Motor neuron (in vitro differentiated cells): ENCODE results near the gene BDNF. TPM values are rescaled to one million over a fixed set of nuclear protein-coding genes. Genes with fewer than 3 reads are reported as not detected.
"Not testable (repeated sequence)": the region's sequence is repeated elsewhere in the genome, so short reads cannot be mapped to it uniquely, and the experiment has no call there.

Source experiments
- ATAC-seq, 8 experiments: fragments of 200-7000 bp; cut with Tn5 transposase; replicated peaks in 6 of 8; 2 replicates each; pipeline ENCODE4 v1.8.0; 2021; ENCODE audit warnings: mild to moderate bottlenecking in 8 of 8, moderate library complexity in 8 of 8
- H3K27ac ChIP-seq, 2 donors: fragments of 250-450 bp; sonication (Bioruptor Pico); 2 replicates each; pipeline ENCODE4 v1.9.0; 2021; ENCODE audit warnings: antibody characterized with exemption in 2 of 2, mild to moderate bottlenecking in 2 of 2, moderate library complexity in 1 of 2
- H3K4me1 ChIP-seq, 2 donors: fragments of 250-450 bp; sonication (Bioruptor Pico); replicated peaks in 1 of 2; 2 replicates each; pipeline ENCODE4 v1.6.1; 2021; ENCODE audit warnings: antibody characterized with exemption in 2 of 2, mild to moderate bottlenecking in 2 of 2, moderate library complexity in 1 of 2
- H3K4me3 ChIP-seq, 5 donors: fragments of 250-450 bp; sonication (Bioruptor Pico); 2 replicates each; pipeline ENCODE4 v1.9.0; 2021; ENCODE audit warnings: antibody characterized with exemption in 5 of 5, mild to moderate bottlenecking in 5 of 5, moderate library complexity in 4 of 5
- WGBS, 10 experiments: fragments of 450-650 bp; shearing (Covaris generic); methylation state at CpG; one replicate each; pipeline ENCODE4 v1.0.0; 2022; 5-methylcytosine and 5-hydroxymethylcytosine counted together
- in situ Hi-C, 9 experiments: fragments of 400-800 bp; cut with MboI; loops; one replicate each; pipeline ENCODE4 v1.15.0; 2021; ENCODE audit warnings: low sequenced_read_pairs in 9 of 9, low pct_unique_long_range_greater_than_20kb in 2 of 9; ENCODE audit not compliant: unreplicated experiment in 9 of 9
- total RNA-seq, 8 experiments: library from RNA; unstranded; fragments of 300-600 nt; gene quantifications; 2 replicates each; pipeline versions ENCODE4 v1.2.3 to v1.2.4, GENCODE V29; 2022

Gene BDNF
- total RNA-seq, 8 experiments from 2014 or later, result 0.67 to 7.4 (median 2.1) TPM

DNA sequence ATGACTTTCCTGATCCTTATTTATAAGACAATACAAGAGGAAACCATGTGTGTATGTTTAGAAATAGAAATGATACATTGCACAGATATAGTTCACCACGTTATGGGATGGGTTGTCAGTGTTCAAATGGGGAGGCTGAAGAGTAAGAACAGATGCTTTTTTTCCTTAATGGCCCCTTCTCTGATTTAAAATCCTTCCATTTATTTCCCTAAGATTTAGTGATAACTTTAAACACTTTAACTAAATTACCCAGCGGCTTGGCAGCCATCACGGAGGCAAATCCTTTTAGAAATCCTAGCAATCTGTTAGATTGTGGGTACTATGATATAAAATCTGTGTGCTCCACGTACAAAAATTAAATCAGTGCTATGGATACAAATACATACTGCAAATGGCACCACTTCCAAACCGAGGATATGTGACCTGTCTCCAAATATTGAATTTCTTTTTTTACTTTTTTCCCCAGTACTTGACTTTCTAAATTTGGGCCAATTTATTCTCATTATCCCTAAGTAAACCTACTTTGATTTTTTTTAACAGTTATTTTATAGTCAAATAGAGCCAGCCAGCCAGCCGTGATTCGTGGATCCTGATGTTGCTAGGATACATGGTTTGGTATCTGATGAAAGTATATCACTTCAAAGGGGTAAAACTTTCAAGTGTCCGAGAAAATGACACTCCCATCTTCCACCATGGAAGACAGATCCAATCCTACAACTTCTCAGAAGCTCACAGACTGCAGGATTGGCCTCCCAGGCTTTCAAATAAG, 46.1 kb downstream of the BDNF start:
- in situ Hi-C loops, result no loop called here
- ATAC-seq, result peak in 1 of 8 experiments; percentile 19

DNA sequence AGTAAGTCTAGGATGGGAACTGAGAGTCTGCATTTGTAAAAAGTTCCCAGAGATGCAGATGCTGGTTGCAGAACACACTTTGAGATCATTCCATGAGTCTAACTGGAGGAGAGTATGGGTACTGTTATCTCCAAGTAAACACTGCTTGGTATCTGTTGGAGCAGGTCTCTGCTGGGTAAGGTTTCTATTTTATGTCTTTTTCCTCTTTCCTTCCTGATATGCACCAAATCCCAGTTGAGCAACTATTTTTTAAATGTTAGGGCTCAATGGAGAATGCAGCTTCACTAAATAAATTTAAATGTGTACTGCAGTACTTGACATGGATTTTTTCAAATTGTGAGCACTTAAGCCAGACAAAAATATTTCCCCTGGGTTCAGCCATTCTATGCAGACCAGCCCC, 48.5 kb downstream of the BDNF start:
- Histone ChIP-seq H3K27ac (no peak overlapping the region), H3K4me1 (no peaks in the 10 kb centered on the region), H3K4me3 (no peak overlapping the region)
- in situ Hi-C loops, result no loop called here
- no peak for ATAC-seq

More for the DNA sequence above, 46.1 kb downstream of the BDNF start:
- H3K27ac ChIP-seq, result no peak overlapping the region
- H3K4me1 ChIP-seq, result no peaks in the 10 kb centered on the region
- 51 to 100% (median 67%) methylated on average over 2 to 8 of the region's 8 CpGs for WGBS, 10 experiments
- no peak overlapping the region for H3K4me3 ChIP-seq

DNA sequence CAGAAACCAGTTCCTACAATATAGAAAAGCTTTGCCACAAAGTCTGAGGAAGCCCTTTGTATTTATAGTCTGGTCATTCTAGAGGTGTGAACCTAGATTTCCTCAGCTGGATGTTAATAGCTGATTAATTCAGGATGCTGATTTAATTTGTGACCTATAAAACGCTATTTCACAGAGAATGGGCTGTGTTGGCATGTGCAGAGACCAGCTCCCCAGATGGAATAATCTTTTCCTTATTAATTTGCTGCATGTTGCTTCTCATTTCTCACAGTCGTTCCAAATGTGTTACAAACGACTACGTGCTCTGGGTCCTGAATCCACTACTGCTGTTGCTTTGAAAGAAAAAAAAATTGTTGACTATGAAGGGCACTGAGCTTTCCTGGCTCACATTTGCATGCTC, 49.3 kb downstream of the BDNF start:
- H3K4me3 ChIP-seq, result no peak overlapping the region
- WGBS, 10 experiments, result 0 to 94% (median 13%) methylated on average over 1 to 4 of the region's 4 CpGs; no CpG with 5 or more reads in 3 of the 10 experiments
- ATAC-seq, result peak in 3 of 8 experiments; percentile 15 to 74 (median 72)
- H3K27ac ChIP-seq, result no peak overlapping the region
- H3K4me1 ChIP-seq, result no peaks in the 10 kb centered on the region
- in situ Hi-C loops, result no loop called here

DNA sequence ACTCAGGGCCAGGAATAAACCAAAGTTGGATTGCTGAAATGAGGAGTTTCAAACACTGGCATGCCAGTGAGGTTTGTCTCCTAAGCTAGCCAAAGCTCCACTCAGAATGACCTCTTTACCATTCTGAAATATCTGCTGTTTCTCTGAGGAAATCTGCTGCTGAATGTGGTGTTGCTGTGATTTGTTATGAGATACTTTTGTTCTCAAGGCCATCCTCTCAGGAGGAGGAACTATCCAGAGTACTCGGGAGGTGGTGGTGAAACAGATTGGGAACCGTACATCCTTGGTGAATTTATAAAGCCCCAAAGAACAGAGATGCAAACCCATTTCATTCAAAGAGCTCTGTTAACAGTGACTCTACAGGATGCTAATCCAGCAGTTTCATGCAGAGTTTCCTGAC, 50.5 kb downstream of the BDNF start:
- no peak overlapping the region for H3K27ac ChIP-seq
- WGBS, 10 experiments, result 0 to 53% (median 38%) methylated on average over 1 to 2 of the region's 2 CpGs; no CpG with 5 or more reads in 6 of the 10 experiments
- H3K4me3 ChIP-seq, result no peak overlapping the region
- in situ Hi-C loops, result no loop called here
- ATAC-seq, result no peak
- no peaks in the 10 kb centered on the region for H3K4me1 ChIP-seq

DNA sequence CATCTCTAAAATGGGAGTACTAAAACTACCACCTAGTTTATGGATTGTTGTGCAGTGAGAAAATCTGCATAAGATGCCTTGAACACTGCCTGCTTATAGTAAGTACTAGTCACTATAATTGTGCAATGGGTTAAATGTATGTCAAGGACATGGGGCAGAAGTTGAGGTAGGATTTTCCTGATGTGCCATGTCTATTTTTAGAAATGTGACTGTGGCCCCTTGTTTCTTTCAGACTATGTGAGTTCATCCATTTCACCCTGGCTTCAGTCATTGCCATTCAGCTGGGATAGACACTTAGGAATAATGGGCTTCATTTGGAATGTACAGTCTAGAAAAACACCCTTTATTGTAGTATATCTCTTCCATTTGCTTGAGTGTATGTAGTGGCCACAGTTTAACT, 51.4 kb downstream of the BDNF start:
- no peak for ATAC-seq
- Histone ChIP-seq H3K27ac (no peak overlapping the region), H3K4me1 (no peaks in the 10 kb centered on the region), H3K4me3 (no peak overlapping the region)
- in situ Hi-C loops, result no loop called here

DNA sequence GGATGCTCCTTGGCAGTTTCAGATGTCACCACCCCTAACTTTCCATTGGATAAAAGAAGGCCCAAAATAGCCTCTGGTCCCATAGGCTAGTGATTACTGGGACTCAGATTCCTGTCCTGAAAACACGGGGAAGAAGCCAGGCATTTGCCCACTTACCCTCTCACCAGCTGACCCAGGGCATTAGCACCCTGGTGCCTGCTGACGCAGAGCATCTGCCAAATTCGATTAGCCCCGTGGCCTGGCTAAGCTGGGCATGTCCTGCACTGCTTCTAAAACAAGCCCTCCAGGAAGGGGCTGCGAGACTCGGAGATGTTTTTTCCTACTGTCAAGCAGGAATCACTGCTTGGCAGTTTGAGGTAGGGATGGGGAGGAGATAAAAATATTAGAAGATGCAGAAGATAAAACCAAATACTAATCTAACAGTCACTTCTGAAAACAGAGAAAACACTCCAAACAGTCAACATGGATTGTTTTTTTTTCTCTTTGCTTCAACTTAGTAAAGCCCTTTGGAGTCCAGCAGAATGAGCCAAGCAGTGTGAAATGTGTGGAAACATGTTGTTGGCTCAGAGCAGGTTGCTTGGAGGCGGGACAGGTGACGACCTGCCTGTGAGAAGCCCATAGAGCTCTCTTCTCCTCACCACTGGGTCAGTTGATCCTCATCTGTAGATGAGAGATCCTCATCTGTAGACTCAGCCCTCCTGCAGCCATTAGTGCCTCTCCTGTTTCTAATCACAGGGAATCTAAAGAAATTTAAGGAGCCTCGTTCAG, 54.0 kb downstream of the BDNF start:
- H3K4me3 ChIP-seq, result no peak overlapping the region
- no peaks in the 10 kb centered on the region for H3K4me1 ChIP-seq
- no peak for ATAC-seq
- WGBS, 10 experiments, result 81 to 100% (median 86%) methylated on average over 2 to 6 of the region's 9 CpGs; no CpG with 5 or more reads in 2 of the 10 experiments
- H3K27ac ChIP-seq, result no peak overlapping the region
- in situ Hi-C loops, result no loop called here

DNA sequence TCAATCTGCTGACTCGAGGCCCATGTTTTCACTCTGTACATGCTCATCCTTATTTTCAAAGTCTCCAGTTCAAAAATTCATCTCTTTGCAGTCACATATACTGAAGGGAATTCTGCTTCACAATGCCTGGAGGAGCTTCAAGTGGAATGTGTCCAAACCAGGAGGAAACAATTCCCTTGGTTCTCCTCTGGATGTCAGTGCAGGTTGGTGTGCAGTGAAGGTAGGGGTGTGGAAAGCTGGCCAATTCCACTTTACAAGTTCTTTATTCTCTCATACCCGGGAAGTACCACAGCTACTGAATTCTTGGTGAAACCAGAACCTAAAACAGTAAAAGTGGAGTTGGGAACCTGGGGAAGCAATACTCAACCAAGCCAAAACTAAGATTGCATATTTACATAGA, 57.3 kb downstream of the BDNF start:
- Histone ChIP-seq H3K27ac (no peak overlapping the region), H3K4me1 (no peaks in the 10 kb centered on the region), H3K4me3 (no peak overlapping the region)
- in situ Hi-C loops, result no loop called here
- 14 to 93% (median 81%) methylated on average over 1 to 2 of the region's 2 CpGs; no CpG with 5 or more reads in 6 of the 10 experiments for WGBS, 10 experiments
- ATAC-seq, result no peak

DNA sequence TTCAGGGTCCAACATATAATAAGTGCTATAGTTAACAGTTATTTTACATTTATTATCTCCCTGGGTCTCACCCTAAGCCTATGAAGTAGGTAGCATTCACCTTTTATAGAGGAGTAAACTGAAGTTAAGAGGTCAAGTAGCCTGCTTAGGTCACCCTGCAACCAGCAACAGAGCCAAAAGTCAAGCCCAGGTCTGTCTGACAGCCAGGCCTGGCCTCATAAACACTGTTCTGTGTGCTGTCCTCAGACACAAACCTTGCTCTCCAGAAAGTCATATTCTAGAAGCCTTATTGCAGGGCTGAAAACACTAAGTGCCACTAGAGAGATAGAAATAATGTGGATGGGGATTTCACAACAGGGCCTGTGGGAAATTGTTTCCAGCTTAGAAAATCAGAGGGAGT, 59.3 kb downstream of the BDNF start:
- H3K4me1 ChIP-seq, result no peaks in the 10 kb centered on the region
- no peak overlapping the region for H3K4me3 ChIP-seq
- ATAC-seq, result no peak
- in situ Hi-C loops, result no loop called here
- no peak overlapping the region for H3K27ac ChIP-seq

DNA sequence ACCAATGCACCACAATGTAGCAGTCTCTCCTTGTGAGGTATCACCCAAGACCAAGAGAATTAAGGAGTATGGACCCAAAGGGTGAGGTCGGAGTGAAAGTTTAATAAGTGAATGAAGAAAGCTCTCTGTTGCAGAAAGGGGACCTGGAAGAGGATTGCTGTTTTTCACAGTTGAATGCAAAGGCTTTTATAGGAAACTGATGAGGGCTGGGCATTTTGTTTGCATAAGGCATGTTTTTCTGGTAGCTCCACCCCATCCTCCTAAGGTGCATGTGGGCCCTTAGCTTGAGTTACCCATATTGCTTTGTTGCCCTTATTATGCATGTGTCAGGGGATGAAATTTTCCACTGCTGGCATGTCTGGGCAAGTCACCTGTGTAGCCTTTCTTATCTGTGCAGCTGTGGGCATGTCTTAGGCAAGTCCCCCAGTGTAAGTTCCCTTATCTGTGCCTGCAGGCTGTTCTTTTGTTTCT, 64.7 kb downstream of the BDNF start:
- 0 to 89% (median 73%) methylated on average over 1 of the region's 1 CpG; no CpG with 5 or more reads in 4 of the 10 experiments for WGBS, 10 experiments
- peak in 2 of 8 experiments; percentile 64 to 83 for ATAC-seq
- no peak overlapping the region for H3K27ac ChIP-seq
- no peak overlapping the region for H3K4me3 ChIP-seq
- in situ Hi-C loops, result no loop called here
- no peaks in the 10 kb centered on the region for H3K4me1 ChIP-seq

DNA sequence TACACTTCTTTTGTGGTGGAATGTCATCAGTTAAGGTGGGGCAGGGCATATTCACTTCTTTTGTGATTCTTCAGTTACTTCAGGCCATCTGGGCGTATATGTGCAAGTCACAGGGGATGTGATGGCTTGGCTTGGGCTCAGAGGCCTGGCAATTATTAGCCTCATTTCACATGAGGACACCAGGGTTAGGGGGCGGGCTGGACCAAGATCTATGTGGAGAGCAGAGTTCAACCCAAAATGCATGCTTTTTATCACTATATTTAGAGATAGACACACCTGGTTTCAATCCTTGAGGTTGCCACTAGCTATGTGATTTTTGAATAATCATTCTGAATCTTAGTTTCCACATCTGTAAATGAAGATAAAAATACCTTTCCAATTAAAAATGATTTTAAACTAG, 65.5 kb downstream of the BDNF start:
- H3K4me1 ChIP-seq, in situ Hi-C loops, H3K4me3 ChIP-seq, H3K27ac ChIP-seq: not testable (repeated sequence)
- 20 to 50% methylated on average over 1 of the region's 2 CpGs; no CpG with 5 or more reads in 8 of the 10 experiments for WGBS, 10 experiments
- peak in 2 of 8 experiments; percentile 25 to 48 for ATAC-seq

DNA sequence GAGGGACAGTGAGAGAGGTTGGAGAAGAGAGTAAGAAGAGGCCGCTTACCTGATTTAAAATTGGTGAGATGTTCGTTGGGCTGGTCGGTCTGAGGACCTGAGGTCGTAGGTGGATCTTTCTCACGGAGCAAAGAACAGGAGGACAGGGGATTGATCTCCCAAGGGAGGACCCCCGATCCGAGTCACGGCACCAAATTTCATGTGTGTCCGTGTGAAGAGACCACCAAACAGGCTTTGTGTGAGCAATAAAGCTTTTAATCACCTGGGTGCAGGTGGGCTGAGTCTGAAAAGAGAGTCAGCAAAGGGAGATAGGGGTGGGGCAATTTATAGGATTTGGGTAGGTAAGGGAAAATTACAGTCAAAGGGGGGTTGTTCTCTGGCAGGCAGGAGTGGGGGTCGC, 66.0 kb downstream of the BDNF start:
- not testable (repeated sequence) for H3K4me3 ChIP-seq
- WGBS, 10 experiments, result 50% methylated on average over 2 of the region's 10 CpGs; no CpG with 5 or more reads in 9 of the 10 experiments

DNA sequence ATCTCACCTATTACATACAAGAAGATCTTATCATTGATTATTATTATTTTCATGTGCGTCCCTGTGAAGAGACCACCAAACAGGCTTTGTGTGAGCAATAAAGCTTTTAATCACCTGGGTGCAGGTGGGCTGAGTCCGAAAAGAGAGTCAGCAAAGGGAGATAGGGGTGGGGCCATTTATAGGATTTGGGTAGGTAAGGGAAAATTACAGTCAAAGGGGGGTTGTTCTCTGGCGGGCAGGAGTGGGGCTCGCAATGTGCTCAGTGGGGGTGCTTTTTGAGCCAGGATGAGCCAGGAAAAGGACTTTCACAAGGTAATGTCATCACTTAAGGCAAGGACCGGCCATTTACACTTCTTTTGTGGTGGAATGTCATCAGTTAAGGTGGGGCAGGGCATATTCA, 71.2 kb downstream of the BDNF start:
- ATAC-seq, in situ Hi-C loops: not testable (repeated sequence)

More for the DNA sequence above, 66.0 kb downstream of the BDNF start:
- H3K4me1 ChIP-seq, ATAC-seq, in situ Hi-C loops, H3K27ac ChIP-seq: not testable (repeated sequence)

DNA sequence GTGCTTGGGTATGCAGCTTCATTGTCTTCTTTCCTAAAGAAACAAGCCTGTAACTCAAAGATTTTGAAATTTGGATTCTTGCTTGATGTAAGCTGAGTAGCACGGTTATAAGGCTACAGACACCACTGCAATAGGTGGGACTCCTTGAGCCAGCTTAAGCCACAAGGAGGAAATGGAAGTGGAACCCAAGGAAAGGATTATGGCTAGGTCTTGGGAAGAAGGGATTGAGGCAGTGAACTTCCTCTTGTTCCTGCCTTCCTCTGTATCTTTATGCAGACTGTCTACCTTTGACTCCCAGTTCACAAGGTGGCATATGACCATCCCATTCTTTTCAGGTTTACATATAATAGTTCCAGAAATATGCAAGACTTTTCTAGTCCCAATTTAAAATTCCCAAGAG, 72.3 kb downstream of the BDNF start:
- 13 to 100% (median 88%) methylated on average over 1 of the region's 1 CpG; no CpG with 5 or more reads in 1 of the 10 experiments for WGBS, 10 experiments
- Histone ChIP-seq H3K27ac (no peak overlapping the region), H3K4me3 (no peak overlapping the region), H3K4me1 (peaks cover 0 to 3% of the 10 kb centered on the region in 2 donors)
- no peak for ATAC-seq
- in situ Hi-C loops, result no loop called here

More for the DNA sequence above, 71.2 kb downstream of the BDNF start:
- H3K27ac ChIP-seq, H3K4me1 ChIP-seq, H3K4me3 ChIP-seq: not testable (repeated sequence)
- WGBS, 10 experiments, result 85 to 100% (median 89%) methylated on average over 1 to 2 of the region's 5 CpGs; no CpG with 5 or more reads in 7 of the 10 experiments
